ENCODE measurements around the gene TAF3.

Gene TAF3

GRCh38 chr10:7933757-7934156 lies 115.5 kb downstream of the TAF3 start:
- no peak for DNase-seq (ENCODE audit: low spot score)

- DNase-seq (ENCODE audit: low spot score) = no peak
These were observed 119.1 kb downstream of the TAF3 start for GRCh38 chr10:7937315-7937945.

- no peak for DNase-seq (ENCODE audit: low spot score)
These were observed 123.3 kb downstream of the TAF3 start for GRCh38 chr10:7941576-7941975.

- no peak for DNase-seq (ENCODE audit: low spot score)
These were observed 124.0 kb downstream of the TAF3 start for GRCh38 chr10:7942316-7942715.

GRCh38 chr10:7942859-7943258 lies 124.6 kb downstream of the TAF3 start:
- no peak for DNase-seq (ENCODE audit: low spot score)

GRCh38 chr10:7944215-7944480 lies 125.8 kb downstream of the TAF3 start:
- no peak for DNase-seq (ENCODE audit: low spot score)

GRCh38 chr10:7944537-7944936 lies 126.2 kb downstream of the TAF3 start:
- DNase-seq (ENCODE audit: low spot score) = no peak

- DNase-seq (ENCODE audit: low spot score) = no peak
These were observed 126.7 kb downstream of the TAF3 start for GRCh38 chr10:7945034-7945433.

- DNase-seq (ENCODE audit: low spot score) = no peak
These were observed 127.3 kb downstream of the TAF3 start for GRCh38 chr10:7945469-7946187.

- DNase-seq (ENCODE audit: low spot score) = no peak
These were observed 130.2 kb downstream of the TAF3 start for GRCh38 chr10:7948371-7949000.

GRCh38 chr10:7950981-7951847 lies 132.9 kb downstream of the TAF3 start:
- no peak for DNase-seq (ENCODE audit: low spot score)

- no peak for DNase-seq (ENCODE audit: low spot score)
These were observed 134.0 kb downstream of the TAF3 start for GRCh38 chr10:7952266-7952665.

GRCh38 chr10:7953447-7953846 lies 135.1 kb downstream of the TAF3 start:
- no peak for DNase-seq (ENCODE audit: low spot score)

- no peak for DNase-seq (ENCODE audit: low spot score)
These were observed 137.1 kb downstream of the TAF3 start for GRCh38 chr10:7955446-7955845.

- DNase-seq (ENCODE audit: low spot score) = no peak
These were observed 138.2 kb downstream of the TAF3 start for GRCh38 chr10:7956508-7956907.

- DNase-seq (ENCODE audit: low spot score) = no peak
These were observed 139.3 kb downstream of the TAF3 start for GRCh38 chr10:7957591-7957990.

- DNase-seq (ENCODE audit: low spot score) = no peak
These were observed 140.1 kb downstream of the TAF3 start for GRCh38 chr10:7958442-7958841.

GRCh38 chr10:7960108-7960507 lies 141.8 kb downstream of the TAF3 start:
- DNase-seq (ENCODE audit: low spot score) = no peak

GRCh38 chr10:7962592-7962991 lies 144.3 kb downstream of the TAF3 start:
- no peak for DNase-seq (ENCODE audit: low spot score)

GRCh38 chr10:7965457-7965856 lies 147.2 kb downstream of the TAF3 start:
- no peak for DNase-seq (ENCODE audit: low spot score)

- DNase-seq (ENCODE audit: low spot score) = no peak
These were observed 148.7 kb downstream of the TAF3 start for GRCh38 chr10:7967035-7967434.

- no peak for DNase-seq (ENCODE audit: low spot score)
These were observed 150.3 kb downstream of the TAF3 start for GRCh38 chr10:7968510-7969112.

Measured in SK-N-DZ (cell line).